HL-60 (cell line): ENCODE results near the gene HOXC12.

Experiments used
- CTCF ChIP-seq: IDR thresholded peaks from one replicate; pipeline ENCODE4 v1.5.1; 2011; ENCODE audit warnings: low read length, control low read depth, inconsistent platforms; ENCODE audit not compliant: insufficient read depth
- GABPA ChIP-seq: IDR thresholded peaks from 2 replicates; pipeline ENCODE4 v1.6.1; 2012; ENCODE audit warnings: low read depth
- POLR2AphosphoS5 ChIP-seq: IDR thresholded peaks from 2 replicates; pipeline ENCODE4 v1.6.1; 2012; ENCODE audit warnings: low read depth
- SPI1 ChIP-seq: IDR thresholded peaks from 2 replicates; pipeline ENCODE4 v1.6.1; 2012; ENCODE audit warnings: low read depth, mild to moderate bottlenecking, borderline replicate concordance
- TF ChIP-seq, protein P1 (sequence below): IDR thresholded peaks from 2 replicates; pipeline ENCODE4 v1.6.1; 2012; ENCODE audit warnings: low read depth; ENCODE audit not compliant: insufficient replicate concordance

DNA sequence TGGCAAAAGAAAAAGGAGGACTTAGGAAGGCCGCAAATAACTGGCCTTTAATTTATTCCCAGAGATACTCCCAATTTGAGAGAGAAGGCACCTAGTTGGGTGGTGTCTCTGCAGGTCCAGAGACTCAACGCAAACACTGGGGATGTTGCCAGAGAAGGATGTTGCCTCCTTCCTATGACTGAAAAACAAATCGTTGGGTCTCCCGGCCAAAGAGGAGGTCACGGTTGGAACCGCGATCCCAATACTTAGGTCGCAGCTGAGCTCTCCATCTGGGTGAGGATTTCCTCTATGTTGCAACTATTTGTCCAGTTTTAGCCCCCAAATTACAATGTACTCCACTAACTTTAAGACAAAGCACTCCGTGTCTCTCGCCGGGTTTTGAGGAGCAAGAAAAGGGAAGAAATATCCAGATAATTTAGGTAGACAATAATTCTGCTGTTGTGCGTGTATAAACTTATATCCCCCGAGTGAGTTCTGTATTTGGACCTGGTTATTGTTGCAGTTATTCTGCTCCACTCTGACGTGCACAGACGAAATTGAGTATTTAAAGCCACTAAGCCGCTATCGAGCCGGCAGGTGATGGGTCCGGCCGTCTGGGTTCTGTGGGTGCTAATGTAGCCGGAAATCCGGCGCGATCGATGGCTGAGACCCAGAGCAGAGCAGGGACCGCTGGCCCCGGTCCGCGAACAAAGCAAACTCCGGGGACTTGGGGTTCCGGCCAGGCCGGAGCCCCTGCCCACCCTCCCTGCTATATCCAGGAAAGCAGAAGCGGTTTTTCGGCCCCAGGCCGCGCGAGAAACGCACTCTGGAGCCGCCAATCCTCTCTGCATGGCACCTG is 5.7 kb downstream of the HOXC12 start:
- no peak for TF ChIP-seq CTCF
- TF ChIP-seq POLR2AphosphoS5, result no peak
- TF ChIP-seq, protein P1, sequence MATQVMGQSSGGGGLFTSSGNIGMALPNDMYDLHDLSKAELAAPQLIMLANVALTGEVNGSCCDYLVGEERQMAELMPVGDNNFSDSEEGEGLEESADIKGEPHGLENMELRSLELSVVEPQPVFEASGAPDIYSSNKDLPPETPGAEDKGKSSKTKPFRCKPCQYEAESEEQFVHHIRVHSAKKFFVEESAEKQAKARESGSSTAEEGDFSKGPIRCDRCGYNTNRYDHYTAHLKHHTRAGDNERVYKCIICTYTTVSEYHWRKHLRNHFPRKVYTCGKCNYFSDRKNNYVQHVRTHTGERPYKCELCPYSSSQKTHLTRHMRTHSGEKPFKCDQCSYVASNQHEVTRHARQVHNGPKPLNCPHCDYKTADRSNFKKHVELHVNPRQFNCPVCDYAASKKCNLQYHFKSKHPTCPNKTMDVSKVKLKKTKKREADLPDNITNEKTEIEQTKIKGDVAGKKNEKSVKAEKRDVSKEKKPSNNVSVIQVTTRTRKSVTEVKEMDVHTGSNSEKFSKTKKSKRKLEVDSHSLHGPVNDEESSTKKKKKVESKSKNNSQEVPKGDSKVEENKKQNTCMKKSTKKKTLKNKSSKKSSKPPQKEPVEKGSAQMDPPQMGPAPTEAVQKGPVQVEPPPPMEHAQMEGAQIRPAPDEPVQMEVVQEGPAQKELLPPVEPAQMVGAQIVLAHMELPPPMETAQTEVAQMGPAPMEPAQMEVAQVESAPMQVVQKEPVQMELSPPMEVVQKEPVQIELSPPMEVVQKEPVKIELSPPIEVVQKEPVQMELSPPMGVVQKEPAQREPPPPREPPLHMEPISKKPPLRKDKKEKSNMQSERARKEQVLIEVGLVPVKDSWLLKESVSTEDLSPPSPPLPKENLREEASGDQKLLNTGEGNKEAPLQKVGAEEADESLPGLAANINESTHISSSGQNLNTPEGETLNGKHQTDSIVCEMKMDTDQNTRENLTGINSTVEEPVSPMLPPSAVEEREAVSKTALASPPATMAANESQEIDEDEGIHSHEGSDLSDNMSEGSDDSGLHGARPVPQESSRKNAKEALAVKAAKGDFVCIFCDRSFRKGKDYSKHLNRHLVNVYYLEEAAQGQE, result no peak
- TF ChIP-seq GABPA, result no peak
- no peak for TF ChIP-seq SPI1
